ENCODE measurements around the gene SBF2. TPM values are rescaled to one million over a fixed set of nuclear protein-coding genes. Genes with fewer than 3 reads are reported as not detected.

SBF2 gene
- total RNA-seq, 1 experiment from 2014 or later: 30.2 TPM

DNA sequence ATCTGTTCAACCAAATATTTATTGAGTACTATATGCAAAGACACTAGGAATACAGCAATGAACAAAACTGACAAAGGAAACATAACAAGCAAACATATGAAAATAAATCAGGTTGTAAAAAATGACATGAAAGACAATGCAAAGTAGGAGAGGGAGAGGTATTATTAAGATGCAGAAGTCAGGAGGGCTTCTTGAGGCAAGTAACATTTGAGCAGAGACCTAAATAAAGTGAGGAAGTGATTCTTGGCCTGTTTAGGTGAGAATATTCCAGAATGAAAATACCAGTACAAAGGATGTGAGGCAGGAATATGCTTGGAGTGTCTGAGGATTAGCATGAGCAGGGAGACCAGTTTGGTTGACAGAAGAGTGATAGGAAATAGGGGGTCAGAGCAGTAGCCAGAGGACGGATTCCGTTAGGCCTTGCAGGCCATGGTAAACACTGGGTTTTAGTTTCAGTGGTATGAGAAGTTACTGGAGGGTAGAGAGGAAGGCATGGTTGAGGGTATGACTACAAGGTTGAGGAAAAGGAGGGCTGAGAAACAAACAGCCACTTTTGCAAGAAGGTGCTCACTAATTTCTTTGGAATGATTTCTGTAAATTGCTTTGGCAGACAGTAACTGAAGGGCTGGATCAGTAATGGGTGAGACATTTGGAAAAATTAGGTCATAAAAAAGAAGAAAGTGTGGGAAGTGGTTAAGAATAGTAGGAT is 438.3 kb downstream of the SBF2 start:
- Histone ChIP-seq H3K79me1 (ENCODE audit: insufficient read depth, low read depth, low read length, poor library complexity, severe bottlenecking) (no peaks in the 10 kb centered on the region), H3K9me3 (ENCODE audit: control insufficient read depth, low read depth, low read length) (no peaks in the 10 kb centered on the region), H3K4me1 (ENCODE audit: insufficient read depth, low read length) (peaks cover 8% of the 10 kb centered on the region; the same call in 1 of the 2 replicates), H3K14ac (ENCODE audit: insufficient read depth, low read length) (no peak overlapping the region), H3K18ac (ENCODE audit: insufficient read length, low read depth, low read length) (no peak overlapping the region), H4K8ac (replicated peaks; ENCODE audit: insufficient read length, low read depth, low read length) (no peak overlapping the region), H4K20me1 (ENCODE audit: control insufficient read depth, insufficient read depth, insufficient read length) (no peaks in the 10 kb centered on the region), H2BK5ac (ENCODE audit: insufficient read length, low read length) (no peak overlapping the region), H3K79me2 (ENCODE audit: insufficient read depth, low read length) (no peaks in the 10 kb centered on the region), H3K4me2 (ENCODE audit: insufficient read depth, insufficient read length, low read length) (no peak overlapping the region), H3K56ac (ENCODE audit: insufficient read length, low read depth, low read length) (no peak overlapping the region), H3K27me3 (ENCODE audit: insufficient read depth, low read length) (no peaks in the 10 kb centered on the region), H3K23me2 (ENCODE audit: insufficient read length, low read depth, low read length, poor library complexity, severe bottlenecking) (no peaks in the 10 kb centered on the region), H3K27ac (ENCODE audit: insufficient read length, low read depth, low read length) (no peak overlapping the region), H4K5ac (ENCODE audit: insufficient read length, low read depth, low read length) (no peak overlapping the region), H3K9ac (ENCODE audit: extremely low read depth, insufficient read length, low read length) (no peak overlapping the region), H3K4ac (ENCODE audit: low read depth, low read length) (no peak overlapping the region), H3T11ph (ENCODE audit: low read length) (no peak overlapping the region), H2BK120ac (ENCODE audit: low read depth, low read length, poor library complexity, severe bottlenecking) (no peak overlapping the region), H2BK12ac (ENCODE audit: insufficient read length, low read depth, low read length) (no peak overlapping the region), H4K91ac (ENCODE audit: insufficient read length, low read depth, low read length) (no peak overlapping the region), H2AK5ac (ENCODE audit: insufficient read length, low read length) (no peak overlapping the region), H2BK20ac (ENCODE audit: low read depth, low read length, poor library complexity, severe bottlenecking) (no peak overlapping the region), H2AFZ (ENCODE audit: low read length) (no peak overlapping the region), H2BK15ac (ENCODE audit: low read depth, low read length) (no peak overlapping the region; the same call in 1 of the 2 replicates), H3K23ac (ENCODE audit: insufficient read length, low read depth, low read length) (no peak overlapping the region)
- Mint-ChIP-seq H3K27me3 (ENCODE audit: low read depth) (no peaks in the 10 kb centered on the region; the same call in 1 of the 2 replicates), H3K27ac (no peak overlapping the region), H3K4me3 (no peak overlapping the region), H3K4me1 (peaks cover 22 to 23% of the 10 kb centered on the region in 2 experiments), H3K9me3 (no peaks in the 10 kb centered on the region), H3K36me3 (ENCODE audit: insufficient read depth in 1 of 3, low read depth in 3 of 3) (no peaks in the 10 kb centered on the region)
- no peak for DNase-seq
- TF ChIP-seq, protein P1, sequence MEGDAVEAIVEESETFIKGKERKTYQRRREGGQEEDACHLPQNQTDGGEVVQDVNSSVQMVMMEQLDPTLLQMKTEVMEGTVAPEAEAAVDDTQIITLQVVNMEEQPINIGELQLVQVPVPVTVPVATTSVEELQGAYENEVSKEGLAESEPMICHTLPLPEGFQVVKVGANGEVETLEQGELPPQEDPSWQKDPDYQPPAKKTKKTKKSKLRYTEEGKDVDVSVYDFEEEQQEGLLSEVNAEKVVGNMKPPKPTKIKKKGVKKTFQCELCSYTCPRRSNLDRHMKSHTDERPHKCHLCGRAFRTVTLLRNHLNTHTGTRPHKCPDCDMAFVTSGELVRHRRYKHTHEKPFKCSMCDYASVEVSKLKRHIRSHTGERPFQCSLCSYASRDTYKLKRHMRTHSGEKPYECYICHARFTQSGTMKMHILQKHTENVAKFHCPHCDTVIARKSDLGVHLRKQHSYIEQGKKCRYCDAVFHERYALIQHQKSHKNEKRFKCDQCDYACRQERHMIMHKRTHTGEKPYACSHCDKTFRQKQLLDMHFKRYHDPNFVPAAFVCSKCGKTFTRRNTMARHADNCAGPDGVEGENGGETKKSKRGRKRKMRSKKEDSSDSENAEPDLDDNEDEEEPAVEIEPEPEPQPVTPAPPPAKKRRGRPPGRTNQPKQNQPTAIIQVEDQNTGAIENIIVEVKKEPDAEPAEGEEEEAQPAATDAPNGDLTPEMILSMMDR (conservative IDR thresholded peaks at IDR 0.05): no peak
- no CpG with 5 or more reads among the region's 2 CpGs for WGBS (ENCODE audit: extremely low coverage, insufficient read length, low lambda C conversion rate)

Data from H9 (cell line).